HepG2 (cell line): ENCODE measurements around the gene SLC16A3. TPM values are rescaled to one million over a fixed set of nuclear protein-coding genes. Genes with fewer than 3 reads are reported as not detected.
A peak's percentile ranks its signal among the peaks of the same experiment; 100 is the strongest.

Experiments
- ARNT ChIP-seq: fragments of 450-650 bp; IDR thresholded peaks from 2 replicates; pipeline ENCODE4 v1.6.1; 2017
- BCL6 ChIP-seq: IDR thresholded peaks from 2 replicates; pipeline ENCODE4 v1.6.1; 2016; ENCODE audit warnings: missing genetic modification reagents, missing compliant biosample characterization
- ELF4 ChIP-seq: sonication (generic); formaldehyde crosslinking; IDR thresholded peaks from 2 replicates; pipeline ENCODE4 v1.5.0; 2020; ENCODE audit warnings: missing genetic modification reagents, mild to moderate bottlenecking, moderate library complexity, borderline replicate concordance
- MBNL3 ChIP-seq: fragments of 250-450 bp; sonication (Bioruptor Pico); conservative IDR thresholded peaks from 2 replicates; pipeline ENCODE4 v1.8.0; 2022; ENCODE audit warnings: mild to moderate bottlenecking, inconsistent platforms
- MTF2 ChIP-seq: sonication (generic); formaldehyde crosslinking; IDR thresholded peaks from 2 replicates; pipeline ENCODE4 v1.5.0; 2020; ENCODE audit warnings: missing genetic modification reagents, borderline replicate concordance
- NR3C1 ChIP-seq: sonication (generic); formaldehyde crosslinking; IDR thresholded peaks from 2 replicates; pipeline ENCODE4 v1.4.0; 2020; ENCODE audit warnings: missing genetic modification reagents
- THAP7 ChIP-seq: sonication (generic); formaldehyde crosslinking; IDR thresholded peaks from 2 replicates; pipeline ENCODE4 v1.8.1; 2023; ENCODE audit warnings: mild to moderate bottlenecking, missing genetic modification reagents
- ZMAT5 ChIP-seq: sonication (generic); formaldehyde crosslinking; IDR thresholded peaks from 2 replicates; pipeline ENCODE4 v1.5.0; 2020; ENCODE audit warnings: mild to moderate bottlenecking, low read depth, missing genetic modification reagents, borderline replicate concordance
- ZNF207 ChIP-seq: fragments of 450-650 bp; IDR thresholded peaks from 2 replicates; pipeline ENCODE4 v1.6.1; 2016; ENCODE audit warnings: antibody characterized with exemption, borderline replicate concordance
- ZNF564 ChIP-seq: sonication (generic); formaldehyde crosslinking; IDR thresholded peaks from 2 replicates; pipeline ENCODE4 v1.8.1; 2023; ENCODE audit warnings: mild to moderate bottlenecking, missing genetic modification reagents
- ZNF616 ChIP-seq: sonication (generic); formaldehyde crosslinking; IDR thresholded peaks from 2 replicates; pipeline ENCODE4 v1.5.0; 2020; ENCODE audit warnings: low read depth, mild to moderate bottlenecking, missing genetic modification reagents
- ZXDC ChIP-seq: sonication (generic); formaldehyde crosslinking; IDR thresholded peaks from 2 replicates; pipeline ENCODE4 v1.5.0; 2020; ENCODE audit warnings: mild to moderate bottlenecking, missing genetic modification reagents
- polyA plus RNA-seq, 8 experiments: library from polyadenylated mRNA; depleted of rRNA in 3 of 8; stranded (reverse) in 7 of 8; unstranded in 1 of 8; fragments of >200 nt; fragmentation: Illumina TruSeq in 4 of 8; extraction: Trizol in 4 of 8; gene quantifications; 2 replicates each; pipeline versions ENCODE4 v1.2.1 to v1.2.3, GENCODE V29; 2011 to 2016; ENCODE audit warnings: low read depth in 4 of 8, missing spikeins in 1 of 8, mixed read lengths in 1 of 8; ENCODE audit not compliant: insufficient read depth in 1 of 8
- total RNA-seq, 5 experiments: library from RNA; depleted of rRNA; stranded (reverse); fragments of >200 nt; fragmentation: Illumina TruSeq; extraction: Trizol; gene quantifications; 2 replicates each; pipeline ENCODE4 v1.2.3, GENCODE V29; 2016; ENCODE audit warnings: low read depth in 1 of 5
- TF ChIP-seq, protein P1 (sequence below): sonication (generic); formaldehyde crosslinking; IDR thresholded peaks from 2 replicates; pipeline ENCODE4 v1.5.0; 2020; ENCODE audit warnings: missing genetic modification reagents
- TF ChIP-seq, protein P2 (sequence below): sonication (generic); formaldehyde crosslinking; IDR thresholded peaks from 2 replicates; pipeline ENCODE4 v1.4.0; 2020; ENCODE audit warnings: mild to moderate bottlenecking, missing genetic modification reagents, borderline replicate concordance
- TF ChIP-seq, protein P3 (sequence below): IDR thresholded peaks from 2 replicates; pipeline ENCODE4 v1.6.1; 2016; ENCODE audit warnings: mild to moderate bottlenecking
- TF ChIP-seq, protein P4 (sequence below): IDR thresholded peaks from 2 replicates; pipeline ENCODE4 v1.6.1; 2018; ENCODE audit warnings: missing genetic modification reagents

The SLC16A3 gene
- total and polyA plus RNA-seq, 2 of the 13 experiments (the other 11 are each of a cell fraction or from before 2014, with no cell fraction given), result 242 to 349 TPM

DNA sequence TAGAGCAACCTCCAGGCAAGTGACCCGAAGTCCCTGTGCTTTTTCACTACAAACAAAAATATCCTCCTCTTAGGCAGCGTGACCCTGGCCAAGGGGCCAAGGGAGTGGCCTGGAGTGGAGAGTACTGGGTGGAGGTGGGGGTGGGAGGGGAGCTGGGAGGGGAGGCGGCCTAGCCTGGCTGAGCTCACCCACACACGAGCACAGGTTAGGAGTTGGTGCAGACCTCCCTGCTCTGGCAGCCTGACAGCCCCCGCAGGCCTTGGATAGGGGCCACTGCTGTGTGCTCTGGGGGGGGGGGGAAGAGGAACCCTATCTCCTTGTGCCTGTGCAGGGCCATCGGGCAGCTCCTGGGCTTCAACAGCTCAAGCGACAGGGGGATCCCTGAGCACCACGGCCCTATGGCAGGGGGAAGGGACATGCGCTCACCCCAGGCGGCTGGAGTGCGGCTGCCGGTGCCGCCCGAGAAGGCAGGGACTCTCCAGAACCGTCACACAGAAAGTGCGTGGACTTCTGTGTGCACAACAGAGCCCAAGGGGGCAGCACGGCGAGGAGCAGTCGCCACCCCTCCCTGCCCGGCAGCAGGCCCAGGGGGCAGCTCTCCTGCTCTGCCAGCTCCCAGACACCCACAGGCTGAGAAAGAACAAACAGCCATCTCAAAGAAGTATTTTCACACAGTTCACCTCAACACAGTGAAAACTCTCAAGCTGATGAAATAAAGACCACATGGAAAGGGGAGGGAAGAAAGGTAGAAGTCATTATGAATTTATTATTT, 13.3 kb downstream of the SLC16A3 start (continued):
- TF ChIP-seq, protein P1, sequence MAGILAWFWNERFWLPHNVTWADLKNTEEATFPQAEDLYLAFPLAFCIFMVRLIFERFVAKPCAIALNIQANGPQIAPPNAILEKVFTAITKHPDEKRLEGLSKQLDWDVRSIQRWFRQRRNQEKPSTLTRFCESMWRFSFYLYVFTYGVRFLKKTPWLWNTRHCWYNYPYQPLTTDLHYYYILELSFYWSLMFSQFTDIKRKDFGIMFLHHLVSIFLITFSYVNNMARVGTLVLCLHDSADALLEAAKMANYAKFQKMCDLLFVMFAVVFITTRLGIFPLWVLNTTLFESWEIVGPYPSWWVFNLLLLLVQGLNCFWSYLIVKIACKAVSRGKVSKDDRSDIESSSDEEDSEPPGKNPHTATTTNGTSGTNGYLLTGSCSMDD, result no peak
- no peak for TF ChIP-seq THAP7 (CRISPR knock-in tag)
- 0 out of 2 replicates have a peak, but pooled peaks have one; percentile 72 for TF ChIP-seq ZNF564
- TF ChIP-seq MBNL3 (CRISPR knock-in tag), result no peak
- TF ChIP-seq BCL6 (CRISPR knock-in tag), result peak; percentile 24; the same call in 1 of the 2 replicates
- TF ChIP-seq ZXDC, result no peak
- TF ChIP-seq, protein P2, sequence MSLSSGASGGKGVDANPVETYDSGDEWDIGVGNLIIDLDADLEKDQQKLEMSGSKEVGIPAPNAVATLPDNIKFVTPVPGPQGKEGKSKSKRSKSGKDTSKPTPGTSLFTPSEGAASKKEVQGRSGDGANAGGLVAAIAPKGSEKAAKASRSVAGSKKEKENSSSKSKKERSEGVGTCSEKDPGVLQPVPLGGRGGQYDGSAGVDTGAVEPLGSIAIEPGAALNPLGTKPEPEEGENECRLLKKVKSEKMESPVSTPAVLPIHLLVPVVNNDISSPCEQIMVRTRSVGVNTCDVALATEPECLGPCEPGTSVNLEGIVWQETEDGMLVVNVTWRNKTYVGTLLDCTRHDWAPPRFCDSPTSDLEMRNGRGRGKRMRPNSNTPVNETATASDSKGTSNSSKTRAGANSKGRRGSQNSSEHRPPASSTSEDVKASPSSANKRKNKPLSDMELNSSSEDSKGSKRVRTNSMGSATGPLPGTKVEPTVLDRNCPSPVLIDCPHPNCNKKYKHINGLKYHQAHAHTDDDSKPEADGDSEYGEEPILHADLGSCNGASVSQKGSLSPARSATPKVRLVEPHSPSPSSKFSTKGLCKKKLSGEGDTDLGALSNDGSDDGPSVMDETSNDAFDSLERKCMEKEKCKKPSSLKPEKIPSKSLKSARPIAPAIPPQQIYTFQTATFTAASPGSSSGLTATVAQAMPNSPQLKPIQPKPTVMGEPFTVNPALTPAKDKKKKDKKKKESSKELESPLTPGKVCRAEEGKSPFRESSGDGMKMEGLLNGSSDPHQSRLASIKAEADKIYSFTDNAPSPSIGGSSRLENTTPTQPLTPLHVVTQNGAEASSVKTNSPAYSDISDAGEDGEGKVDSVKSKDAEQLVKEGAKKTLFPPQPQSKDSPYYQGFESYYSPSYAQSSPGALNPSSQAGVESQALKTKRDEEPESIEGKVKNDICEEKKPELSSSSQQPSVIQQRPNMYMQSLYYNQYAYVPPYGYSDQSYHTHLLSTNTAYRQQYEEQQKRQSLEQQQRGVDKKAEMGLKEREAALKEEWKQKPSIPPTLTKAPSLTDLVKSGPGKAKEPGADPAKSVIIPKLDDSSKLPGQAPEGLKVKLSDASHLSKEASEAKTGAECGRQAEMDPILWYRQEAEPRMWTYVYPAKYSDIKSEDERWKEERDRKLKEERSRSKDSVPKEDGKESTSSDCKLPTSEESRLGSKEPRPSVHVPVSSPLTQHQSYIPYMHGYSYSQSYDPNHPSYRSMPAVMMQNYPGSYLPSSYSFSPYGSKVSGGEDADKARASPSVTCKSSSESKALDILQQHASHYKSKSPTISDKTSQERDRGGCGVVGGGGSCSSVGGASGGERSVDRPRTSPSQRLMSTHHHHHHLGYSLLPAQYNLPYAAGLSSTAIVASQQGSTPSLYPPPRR, result no peak
- TF ChIP-seq ARNT, result no peak
- TF ChIP-seq ZNF616 (CRISPR knock-in tag), result no peak; the same call in 1 of the 2 replicates
- TF ChIP-seq, protein P3, sequence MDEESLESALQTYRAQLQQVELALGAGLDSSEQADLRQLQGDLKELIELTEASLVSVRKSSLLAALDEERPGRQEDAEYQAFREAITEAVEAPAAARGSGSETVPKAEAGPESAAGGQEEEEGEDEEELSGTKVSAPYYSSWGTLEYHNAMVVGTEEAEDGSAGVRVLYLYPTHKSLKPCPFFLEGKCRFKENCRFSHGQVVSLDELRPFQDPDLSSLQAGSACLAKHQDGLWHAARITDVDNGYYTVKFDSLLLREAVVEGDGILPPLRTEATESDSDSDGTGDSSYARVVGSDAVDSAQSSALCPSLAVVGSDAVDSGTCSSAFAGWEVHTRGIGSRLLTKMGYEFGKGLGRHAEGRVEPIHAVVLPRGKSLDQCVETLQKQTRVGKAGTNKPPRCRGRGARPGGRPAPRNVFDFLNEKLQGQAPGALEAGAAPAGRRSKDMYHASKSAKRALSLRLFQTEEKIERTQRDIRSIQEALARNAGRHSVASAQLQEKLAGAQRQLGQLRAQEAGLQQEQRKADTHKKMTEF (CRISPR knock-in tag), result peak; percentile 13; the same call in 1 of the 2 replicates
- no peak for TF ChIP-seq ELF4 (CRISPR knock-in tag)
- TF ChIP-seq ZMAT5 (CRISPR knock-in tag), result no peak
- no peak for TF ChIP-seq ZNF207
- no peak for TF ChIP-seq NR3C1
- TF ChIP-seq, protein P4, sequence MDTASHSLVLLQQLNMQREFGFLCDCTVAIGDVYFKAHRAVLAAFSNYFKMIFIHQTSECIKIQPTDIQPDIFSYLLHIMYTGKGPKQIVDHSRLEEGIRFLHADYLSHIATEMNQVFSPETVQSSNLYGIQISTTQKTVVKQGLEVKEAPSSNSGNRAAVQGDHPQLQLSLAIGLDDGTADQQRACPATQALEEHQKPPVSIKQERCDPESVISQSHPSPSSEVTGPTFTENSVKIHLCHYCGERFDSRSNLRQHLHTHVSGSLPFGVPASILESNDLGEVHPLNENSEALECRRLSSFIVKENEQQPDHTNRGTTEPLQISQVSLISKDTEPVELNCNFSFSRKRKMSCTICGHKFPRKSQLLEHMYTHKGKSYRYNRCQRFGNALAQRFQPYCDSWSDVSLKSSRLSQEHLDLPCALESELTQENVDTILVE (CRISPR knock-in tag), result 0 out of 2 replicates have a peak, but pooled peaks have one; percentile 34
- no peak for TF ChIP-seq MTF2 (CRISPR knock-in tag)
